Measurements from ENCODE around the gene PRRX2. TPM values are rescaled to one million over a fixed set of nuclear protein-coding genes. Genes with fewer than 3 reads are reported as not detected.

The PRRX2 gene
- total RNA-seq, 1 experiment from 2014 or later = 10.7 TPM

DNA sequence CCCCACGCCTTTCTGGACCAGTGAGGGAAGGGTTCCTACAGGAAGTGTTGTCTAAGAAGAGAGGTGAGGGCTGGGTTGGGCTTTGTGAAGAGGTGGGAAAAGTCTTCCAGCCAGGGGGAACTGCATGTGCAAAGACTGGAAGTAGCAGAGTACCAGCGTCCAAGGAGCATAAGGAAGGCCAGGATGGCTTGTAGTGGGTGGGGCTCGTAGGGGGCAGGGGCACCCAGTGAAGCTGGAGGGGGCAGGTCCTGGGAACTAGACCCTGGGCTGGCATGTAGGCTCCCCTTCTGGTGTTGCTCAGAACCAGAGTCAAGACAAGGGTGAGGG lies 20.4 kb downstream of the PRRX2 start:
- Mint-ChIP-seq H3K4me3 (no peak overlapping the region), H3K9me3 (no peaks in the 10 kb centered on the region), H3K27me3 (ENCODE audit: low read depth) (no peaks in the 10 kb centered on the region), H3K4me1 (peaks cover 8% of the 10 kb centered on the region), H3K36me3 (no peaks in the 10 kb centered on the region), H3K27ac (no peak overlapping the region)
- ATAC-seq (no peak), DNase-seq (ENCODE audit: low spot score) (no peak)
- ChIA-PET POLR2A (no interaction called here), CTCF (no interaction called here)
- TF ChIP-seq, protein P1, sequence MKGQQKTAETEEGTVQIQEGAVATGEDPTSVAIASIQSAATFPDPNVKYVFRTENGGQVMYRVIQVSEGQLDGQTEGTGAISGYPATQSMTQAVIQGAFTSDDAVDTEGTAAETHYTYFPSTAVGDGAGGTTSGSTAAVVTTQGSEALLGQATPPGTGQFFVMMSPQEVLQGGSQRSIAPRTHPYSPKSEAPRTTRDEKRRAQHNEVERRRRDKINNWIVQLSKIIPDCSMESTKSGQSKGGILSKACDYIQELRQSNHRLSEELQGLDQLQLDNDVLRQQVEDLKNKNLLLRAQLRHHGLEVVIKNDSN (CRISPR knock-in tag; IDR thresholded peaks at IDR 0.05) = no peak
- TF ChIP-seq, protein P2, sequence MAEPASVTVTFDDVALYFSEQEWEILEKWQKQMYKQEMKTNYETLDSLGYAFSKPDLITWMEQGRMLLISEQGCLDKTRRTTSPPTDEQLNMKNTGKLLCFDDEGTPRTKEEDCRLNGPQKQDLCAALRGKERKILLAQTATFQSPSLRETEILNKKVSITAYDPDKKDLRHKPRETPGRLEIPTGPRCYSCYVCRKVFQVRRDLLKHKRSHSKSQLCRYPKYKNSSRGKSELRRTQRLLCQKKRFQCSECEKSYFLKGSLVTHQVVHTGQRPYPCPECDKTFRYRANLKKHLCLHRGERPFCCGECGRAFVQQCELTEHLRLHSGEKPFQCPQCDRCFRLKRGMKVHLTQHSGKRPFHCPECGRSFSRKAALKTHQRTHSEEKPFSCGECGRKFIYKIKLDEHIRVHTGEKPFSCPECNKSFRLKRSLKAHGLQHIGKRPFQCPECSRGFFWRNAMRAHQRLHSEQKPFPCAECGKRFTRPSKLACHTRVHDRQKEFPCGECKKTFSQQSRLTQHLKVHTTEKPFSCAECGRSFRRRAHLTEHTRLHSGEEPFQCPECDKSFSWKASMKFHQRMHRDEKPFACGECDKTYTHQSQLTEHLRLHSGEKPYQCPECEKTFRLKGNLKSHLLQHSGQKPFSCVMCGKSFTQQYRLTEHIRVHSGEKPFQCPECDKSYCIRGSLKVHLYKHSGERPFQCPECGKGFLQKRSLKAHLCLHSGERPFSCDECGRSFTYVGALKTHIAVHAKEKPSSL (CRISPR knock-in tag; conservative IDR thresholded peaks at IDR 0.05) = no peak
- TF ChIP-seq MYBL2 (CRISPR knock-in tag; IDR thresholded peaks at IDR 0.05) (no peak), KAT7 (CRISPR knock-in tag; IDR thresholded peaks at IDR 0.05; ENCODE audit: borderline replicate concordance) (no peak), SP1 (CRISPR knock-in tag; conservative IDR thresholded peaks at IDR 0.05) (no peak), SMAD3 (CRISPR knock-in tag; IDR thresholded peaks at IDR 0.05; ENCODE audit: borderline replicate concordance) (no peak), GTF2I (CRISPR knock-in tag; conservative IDR thresholded peaks at IDR 0.05) (no peak), RELA (CRISPR knock-in tag; IDR thresholded peaks at IDR 0.05; ENCODE audit: borderline replicate concordance) (no peak), ZNF219 (CRISPR knock-in tag; IDR thresholded peaks at IDR 0.05; ENCODE audit: borderline replicate concordance) (no peak)
- TF ChIP-seq, protein P3, sequence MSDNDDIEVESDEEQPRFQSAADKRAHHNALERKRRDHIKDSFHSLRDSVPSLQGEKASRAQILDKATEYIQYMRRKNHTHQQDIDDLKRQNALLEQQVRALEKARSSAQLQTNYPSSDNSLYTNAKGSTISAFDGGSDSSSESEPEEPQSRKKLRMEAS (CRISPR knock-in tag; IDR thresholded peaks at IDR 0.05) = no peak

DNA sequence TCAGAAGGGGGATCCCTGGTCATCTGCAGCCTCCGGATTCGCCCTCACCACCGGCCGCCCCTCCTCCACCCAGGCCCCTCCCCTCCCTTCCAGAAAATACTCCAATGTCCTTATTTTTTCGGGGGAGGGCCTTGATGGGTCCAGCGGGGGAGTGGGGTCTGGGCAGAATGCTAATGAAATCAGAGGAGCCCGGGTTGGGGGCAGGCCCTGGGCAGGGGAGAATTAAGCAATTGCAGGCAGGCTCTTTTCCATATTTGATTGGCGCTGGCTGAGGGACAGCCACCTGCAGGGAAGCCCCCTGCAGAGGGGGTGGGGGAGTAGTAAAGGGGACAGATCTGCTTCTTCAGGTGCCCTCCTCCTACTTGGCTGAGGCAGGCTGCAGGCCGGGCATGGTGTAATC lies 21.3 kb downstream of the PRRX2 start:
- no peaks in the 10 kb centered on the region for H3K27me3 Mint-ChIP-seq (ENCODE audit: low read depth)
- H3K36me3 Mint-ChIP-seq = no peaks in the 10 kb centered on the region
- ChIA-PET POLR2A (no interaction called here), CTCF (no interaction called here)
- no peaks in the 10 kb centered on the region for H3K9me3 Mint-ChIP-seq
- H3K4me1 Mint-ChIP-seq = peaks cover 8% of the 10 kb centered on the region
- DNase-seq (ENCODE audit: low spot score) = no peak
- no peak overlapping the region for H3K4me3 Mint-ChIP-seq
- no peak overlapping the region for H3K27ac Mint-ChIP-seq
- ATAC-seq = peak; percentile 14
- TF ChIP-seq FOXK1 (CRISPR knock-in tag; IDR thresholded peaks at IDR 0.05) (no peak), JAZF1 (CRISPR knock-in tag; IDR thresholded peaks at IDR 0.05) (no peak), SP1 (CRISPR knock-in tag; conservative IDR thresholded peaks at IDR 0.05) (no peak), IRF2 (CRISPR knock-in tag; IDR thresholded peaks at IDR 0.05; ENCODE audit: borderline replicate concordance, low read depth) (no peak), ZNF396 (CRISPR knock-in tag; IDR thresholded peaks at IDR 0.05; ENCODE audit: borderline replicate concordance) (no peak), JUN (CRISPR knock-in tag; IDR thresholded peaks at IDR 0.05) (no peak), ZBTB21 (CRISPR knock-in tag; IDR thresholded peaks at IDR 0.05; ENCODE audit: borderline replicate concordance) (no peak), NR1H2 (CRISPR knock-in tag; IDR thresholded peaks at IDR 0.05) (no peak), GABPB1 (CRISPR knock-in tag; IDR thresholded peaks at IDR 0.05) (no peak), ZNF232 (CRISPR knock-in tag; IDR thresholded peaks at IDR 0.05) (no peak)
- TF ChIP-seq, protein P4, sequence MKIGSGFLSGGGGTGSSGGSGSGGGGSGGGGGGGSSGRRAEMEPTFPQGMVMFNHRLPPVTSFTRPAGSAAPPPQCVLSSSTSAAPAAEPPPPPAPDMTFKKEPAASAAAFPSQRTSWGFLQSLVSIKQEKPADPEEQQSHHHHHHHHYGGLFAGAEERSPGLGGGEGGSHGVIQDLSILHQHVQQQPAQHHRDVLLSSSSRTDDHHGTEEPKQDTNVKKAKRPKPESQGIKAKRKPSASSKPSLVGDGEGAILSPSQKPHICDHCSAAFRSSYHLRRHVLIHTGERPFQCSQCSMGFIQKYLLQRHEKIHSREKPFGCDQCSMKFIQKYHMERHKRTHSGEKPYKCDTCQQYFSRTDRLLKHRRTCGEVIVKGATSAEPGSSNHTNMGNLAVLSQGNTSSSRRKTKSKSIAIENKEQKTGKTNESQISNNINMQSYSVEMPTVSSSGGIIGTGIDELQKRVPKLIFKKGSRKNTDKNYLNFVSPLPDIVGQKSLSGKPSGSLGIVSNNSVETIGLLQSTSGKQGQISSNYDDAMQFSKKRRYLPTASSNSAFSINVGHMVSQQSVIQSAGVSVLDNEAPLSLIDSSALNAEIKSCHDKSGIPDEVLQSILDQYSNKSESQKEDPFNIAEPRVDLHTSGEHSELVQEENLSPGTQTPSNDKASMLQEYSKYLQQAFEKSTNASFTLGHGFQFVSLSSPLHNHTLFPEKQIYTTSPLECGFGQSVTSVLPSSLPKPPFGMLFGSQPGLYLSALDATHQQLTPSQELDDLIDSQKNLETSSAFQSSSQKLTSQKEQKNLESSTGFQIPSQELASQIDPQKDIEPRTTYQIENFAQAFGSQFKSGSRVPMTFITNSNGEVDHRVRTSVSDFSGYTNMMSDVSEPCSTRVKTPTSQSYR (CRISPR knock-in tag; IDR thresholded peaks at IDR 0.05) = no peak
- TF ChIP-seq, protein P5, sequence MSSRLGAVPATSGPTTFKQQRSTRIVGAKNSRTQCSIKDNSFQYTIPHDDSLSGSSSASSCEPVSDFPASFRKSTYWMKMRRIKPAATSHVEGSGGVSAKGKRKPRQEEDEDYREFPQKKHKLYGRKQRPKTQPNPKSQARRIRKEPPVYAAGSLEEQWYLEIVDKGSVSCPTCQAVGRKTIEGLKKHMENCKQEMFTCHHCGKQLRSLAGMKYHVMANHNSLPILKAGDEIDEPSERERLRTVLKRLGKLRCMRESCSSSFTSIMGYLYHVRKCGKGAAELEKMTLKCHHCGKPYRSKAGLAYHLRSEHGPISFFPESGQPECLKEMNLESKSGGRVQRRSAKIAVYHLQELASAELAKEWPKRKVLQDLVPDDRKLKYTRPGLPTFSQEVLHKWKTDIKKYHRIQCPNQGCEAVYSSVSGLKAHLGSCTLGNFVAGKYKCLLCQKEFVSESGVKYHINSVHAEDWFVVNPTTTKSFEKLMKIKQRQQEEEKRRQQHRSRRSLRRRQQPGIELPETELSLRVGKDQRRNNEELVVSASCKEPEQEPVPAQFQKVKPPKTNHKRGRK (CRISPR knock-in tag; IDR thresholded peaks at IDR 0.05; ENCODE audit: borderline replicate concordance) = no peak
- TF ChIP-seq, protein P2 (CRISPR knock-in tag; conservative IDR thresholded peaks at IDR 0.05) = no peak
- TF ChIP-seq, protein P6, sequence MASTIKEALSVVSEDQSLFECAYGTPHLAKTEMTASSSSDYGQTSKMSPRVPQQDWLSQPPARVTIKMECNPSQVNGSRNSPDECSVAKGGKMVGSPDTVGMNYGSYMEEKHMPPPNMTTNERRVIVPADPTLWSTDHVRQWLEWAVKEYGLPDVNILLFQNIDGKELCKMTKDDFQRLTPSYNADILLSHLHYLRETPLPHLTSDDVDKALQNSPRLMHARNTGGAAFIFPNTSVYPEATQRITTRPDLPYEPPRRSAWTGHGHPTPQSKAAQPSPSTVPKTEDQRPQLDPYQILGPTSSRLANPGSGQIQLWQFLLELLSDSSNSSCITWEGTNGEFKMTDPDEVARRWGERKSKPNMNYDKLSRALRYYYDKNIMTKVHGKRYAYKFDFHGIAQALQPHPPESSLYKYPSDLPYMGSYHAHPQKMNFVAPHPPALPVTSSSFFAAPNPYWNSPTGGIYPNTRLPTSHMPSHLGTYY (CRISPR knock-in tag; IDR thresholded peaks at IDR 0.05) = no peak

Measured in WTC11 (cell line).